ENCODE data around the gene VILL.
"Not testable (repeated sequence)": the region's sequence is repeated elsewhere in the genome, so short reads cannot be mapped to it uniquely, and the experiment has no call there.

VILL gene

DNA sequence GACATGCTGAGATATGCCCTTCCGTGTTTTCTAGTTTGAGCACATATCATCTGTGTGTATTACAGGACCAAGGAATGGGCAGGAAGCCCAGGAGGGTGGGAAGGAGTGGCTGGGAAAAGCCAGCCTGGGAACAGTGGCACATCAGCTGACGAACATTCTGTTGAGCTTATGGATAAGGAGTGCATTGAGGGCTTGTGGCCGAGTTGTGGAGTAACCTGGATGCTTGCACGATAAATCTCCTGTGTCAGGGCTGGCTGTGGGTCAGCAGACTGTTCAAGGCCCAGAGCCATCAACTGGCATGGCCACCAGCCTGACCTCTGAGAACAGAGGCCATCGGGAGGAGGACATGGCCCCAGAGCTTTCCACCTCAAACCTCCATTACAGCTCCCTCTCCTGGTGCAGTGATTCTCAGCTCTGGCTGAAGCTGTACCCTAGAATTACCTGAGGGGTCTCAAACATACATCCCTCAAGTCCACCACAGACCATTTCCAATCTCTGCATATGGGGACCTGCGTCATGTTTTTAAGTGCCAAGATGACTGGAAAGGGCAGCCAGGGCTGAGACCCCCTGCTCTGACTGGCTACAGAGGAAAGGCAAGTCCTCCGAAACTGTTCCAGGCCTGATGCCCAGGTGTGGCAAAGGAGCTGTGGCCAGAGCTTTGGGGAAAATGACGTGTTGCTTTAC is 4.8 kb upstream of the VILL start:
- DNase-seq (ENCODE audit: extremely low read depth in 1 of 2, low read depth in 1 of 2), result no peak

DNA sequence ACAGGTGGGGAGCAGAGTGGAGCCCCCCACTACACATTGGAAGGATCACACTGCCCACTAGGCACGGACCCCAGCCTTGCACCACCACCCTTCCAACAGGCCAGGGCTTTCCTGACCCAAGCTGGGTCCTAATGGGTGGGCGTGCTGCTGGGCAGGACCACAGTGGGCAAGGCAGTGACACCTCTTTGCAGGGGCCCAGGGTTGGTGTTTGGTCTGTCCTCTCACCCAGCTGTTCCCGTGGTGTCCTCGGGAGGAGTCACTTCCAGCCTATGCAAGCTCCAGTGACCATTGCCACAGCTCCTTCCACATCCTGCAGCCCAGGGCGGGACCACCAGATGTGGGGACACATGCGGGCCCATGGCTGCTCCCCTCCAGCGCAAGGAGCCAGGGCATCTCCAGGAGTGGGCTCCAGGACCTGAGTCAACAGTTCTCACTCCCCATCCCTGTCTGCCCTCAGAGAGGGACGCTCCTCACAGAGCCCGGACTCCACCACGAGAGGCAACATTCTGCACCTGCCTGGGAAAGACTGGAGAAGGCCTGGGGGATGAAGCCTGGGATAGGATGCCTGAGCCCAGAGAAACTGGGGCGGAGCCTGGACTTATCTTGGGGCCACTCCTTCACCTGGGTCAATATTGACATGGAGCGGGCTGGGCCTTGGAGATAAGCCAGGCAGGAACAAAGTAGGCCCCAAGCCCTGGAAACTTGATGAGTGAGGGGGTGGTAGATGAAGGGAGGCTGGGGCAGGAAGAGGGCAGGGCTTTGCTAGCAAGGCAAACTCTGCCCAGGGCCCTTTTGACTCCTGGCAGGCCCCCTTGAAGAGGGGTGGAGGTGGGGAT is 3.9 kb upstream of the VILL start:
- no peak for DNase-seq (ENCODE audit: extremely low read depth in 1 of 2, low read depth in 1 of 2)

GRCh38 chr3:37987315-37987697 is 3.3 kb upstream of the VILL start:
- no peak for DNase-seq (ENCODE audit: extremely low read depth in 1 of 2, low read depth in 1 of 2)

- DNase-seq (ENCODE audit: extremely low read depth in 1 of 2, low read depth in 1 of 2), result no peak
These were observed 2.8 kb upstream of the VILL start for GRCh38 chr3:37987751-37988179.

DNA sequence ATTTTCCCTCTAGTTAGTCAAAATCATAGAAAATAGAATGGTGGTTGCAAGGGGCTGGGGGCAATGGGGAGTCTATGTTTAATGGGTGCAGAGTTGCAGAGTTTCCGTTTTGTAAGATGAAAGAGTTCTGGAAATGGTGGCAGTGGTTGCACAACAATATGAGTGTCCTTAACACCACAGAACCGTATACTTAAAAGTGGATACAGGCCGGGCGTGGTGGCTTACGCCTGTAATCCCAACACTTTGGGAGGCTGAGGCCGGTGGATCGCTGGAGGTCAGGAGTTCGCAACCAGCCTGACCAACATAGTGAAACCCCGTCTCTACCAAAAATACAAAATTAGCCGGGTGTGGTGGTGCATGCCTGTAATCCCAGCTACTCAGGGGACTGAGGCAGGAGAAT is 2.2 kb upstream of the VILL start:
- DNase-seq (ENCODE audit: extremely low read depth in 1 of 2, low read depth in 1 of 2), result not testable (repeated sequence)

GRCh38 chr3:37988931-37989525 is 1.6 kb upstream of the VILL start:
- no peak for DNase-seq (ENCODE audit: extremely low read depth in 1 of 2, low read depth in 1 of 2)

DNA sequence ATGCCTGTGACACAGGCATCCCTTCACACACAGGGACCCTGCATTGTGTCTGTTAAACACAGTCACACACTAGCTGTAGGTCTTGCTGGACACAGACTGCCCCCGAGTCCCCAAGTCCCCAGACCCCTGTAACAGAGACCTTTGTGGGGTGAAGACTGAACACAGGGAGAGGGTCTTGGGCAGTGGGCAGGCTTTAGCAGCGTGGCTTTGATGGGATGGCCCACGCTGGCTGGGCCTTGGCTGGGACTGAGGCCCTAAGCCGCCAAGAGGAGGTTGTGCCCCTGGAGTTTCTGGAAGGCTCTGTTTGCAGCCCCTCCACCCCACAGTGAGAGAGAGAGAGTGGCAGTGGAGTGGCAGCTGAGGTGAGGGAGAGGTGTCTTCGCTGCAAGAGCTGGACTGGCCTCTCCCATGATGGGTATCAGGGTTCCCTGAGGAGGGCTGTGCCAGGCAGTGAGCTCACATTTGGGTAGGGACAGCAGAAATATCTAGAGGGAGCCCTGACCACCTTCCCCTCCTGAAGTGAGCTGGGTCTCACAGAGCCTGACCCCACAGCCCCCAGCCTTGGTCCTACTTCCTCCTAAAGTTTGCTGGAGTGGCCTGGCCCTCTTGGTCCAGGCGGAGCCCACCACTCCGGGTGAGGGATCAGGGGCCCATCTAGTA is 635 bp upstream of the VILL start:
- no peak for DNase-seq (ENCODE audit: extremely low read depth in 1 of 2, low read depth in 1 of 2)

- no peak for DNase-seq (ENCODE audit: extremely low read depth in 1 of 2, low read depth in 1 of 2)
These were observed 523 bp downstream of the VILL start for GRCh38 chr3:37991109-37991508.

DNA sequence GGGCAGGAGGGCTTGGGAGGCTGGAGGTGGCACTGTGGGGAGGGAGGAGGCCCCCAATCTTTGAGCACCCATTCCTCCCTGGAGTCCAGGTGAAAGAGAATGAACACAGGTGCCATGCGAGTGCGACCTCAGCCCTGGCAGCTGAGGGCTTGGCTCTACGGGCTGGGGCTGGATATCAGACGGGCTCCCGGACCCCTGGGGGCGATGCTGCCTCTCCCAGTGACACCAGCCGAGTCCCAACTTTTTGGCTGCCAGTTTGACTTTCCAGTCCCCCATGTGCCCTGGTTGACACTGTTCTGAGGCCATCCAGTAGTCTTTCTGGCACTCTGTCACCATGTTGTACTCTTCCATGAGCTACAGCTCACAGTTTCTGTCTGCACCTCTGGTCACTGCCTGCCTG is 1.2 kb downstream of the VILL start:
- no peak for DNase-seq (ENCODE audit: extremely low read depth in 1 of 2, low read depth in 1 of 2)

DNA sequence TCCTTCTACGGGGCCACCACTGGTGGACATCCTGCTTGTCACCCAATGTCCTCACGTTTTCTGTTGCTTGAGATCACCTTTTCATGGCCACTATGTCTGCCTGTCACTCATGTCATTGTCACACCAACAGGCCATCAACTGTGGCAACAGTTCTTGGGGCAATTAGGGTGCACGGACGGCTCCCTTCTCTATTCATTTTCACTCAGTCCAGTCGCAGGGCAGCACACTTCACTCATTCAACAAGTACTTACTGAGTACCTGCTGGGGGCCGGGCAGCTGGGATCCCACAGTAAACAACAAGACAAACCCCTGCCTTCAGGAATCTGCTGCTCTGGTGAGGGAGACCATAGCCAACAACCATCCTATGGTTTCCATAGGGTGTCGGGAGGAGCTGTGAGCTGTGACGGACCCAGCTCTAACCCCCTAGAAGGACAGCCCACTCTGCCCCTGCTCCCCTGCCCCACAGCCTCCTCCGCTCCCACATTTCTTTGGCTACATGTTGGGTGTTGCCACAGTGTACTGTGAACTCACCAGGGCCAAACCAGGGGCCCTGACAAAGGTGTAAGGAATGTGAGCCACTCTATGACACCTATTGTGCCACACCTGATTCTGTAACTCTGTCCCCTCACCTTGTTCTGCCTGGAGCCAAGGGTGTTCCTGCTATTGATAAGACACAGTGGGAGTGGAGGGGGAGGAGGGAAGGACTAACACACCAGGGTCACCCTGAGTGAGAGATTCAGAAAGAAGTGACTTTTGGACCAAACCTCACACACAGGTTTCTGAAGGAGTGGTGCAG is 1.9 kb downstream of the VILL start:
- DNase-seq (ENCODE audit: extremely low read depth in 1 of 2, low read depth in 1 of 2), result no peak

- DNase-seq (ENCODE audit: extremely low read depth in 1 of 2, low read depth in 1 of 2), result no peak
These were observed 2.5 kb downstream of the VILL start for GRCh38 chr3:37993067-37993455.

DNA sequence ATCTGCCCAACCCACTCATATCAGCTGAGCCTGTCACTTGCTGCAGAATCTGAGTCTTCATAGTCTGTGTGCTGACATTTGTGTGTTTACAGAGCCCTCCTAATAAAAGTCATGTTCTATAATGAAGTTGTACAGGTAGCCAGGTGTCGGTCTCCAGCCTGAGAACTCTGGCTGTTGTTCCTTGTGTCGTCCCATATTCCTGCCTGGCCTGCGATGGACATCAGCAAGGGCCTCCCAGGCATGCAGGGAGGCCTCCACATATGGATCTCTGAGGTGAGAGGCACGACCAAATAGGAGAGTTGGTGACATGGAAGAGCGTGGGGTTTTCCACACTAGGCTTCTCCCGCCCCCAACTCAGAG is 2.9 kb downstream of the VILL start:
- DNase-seq (ENCODE audit: extremely low read depth in 1 of 2, low read depth in 1 of 2), result no peak

DNA sequence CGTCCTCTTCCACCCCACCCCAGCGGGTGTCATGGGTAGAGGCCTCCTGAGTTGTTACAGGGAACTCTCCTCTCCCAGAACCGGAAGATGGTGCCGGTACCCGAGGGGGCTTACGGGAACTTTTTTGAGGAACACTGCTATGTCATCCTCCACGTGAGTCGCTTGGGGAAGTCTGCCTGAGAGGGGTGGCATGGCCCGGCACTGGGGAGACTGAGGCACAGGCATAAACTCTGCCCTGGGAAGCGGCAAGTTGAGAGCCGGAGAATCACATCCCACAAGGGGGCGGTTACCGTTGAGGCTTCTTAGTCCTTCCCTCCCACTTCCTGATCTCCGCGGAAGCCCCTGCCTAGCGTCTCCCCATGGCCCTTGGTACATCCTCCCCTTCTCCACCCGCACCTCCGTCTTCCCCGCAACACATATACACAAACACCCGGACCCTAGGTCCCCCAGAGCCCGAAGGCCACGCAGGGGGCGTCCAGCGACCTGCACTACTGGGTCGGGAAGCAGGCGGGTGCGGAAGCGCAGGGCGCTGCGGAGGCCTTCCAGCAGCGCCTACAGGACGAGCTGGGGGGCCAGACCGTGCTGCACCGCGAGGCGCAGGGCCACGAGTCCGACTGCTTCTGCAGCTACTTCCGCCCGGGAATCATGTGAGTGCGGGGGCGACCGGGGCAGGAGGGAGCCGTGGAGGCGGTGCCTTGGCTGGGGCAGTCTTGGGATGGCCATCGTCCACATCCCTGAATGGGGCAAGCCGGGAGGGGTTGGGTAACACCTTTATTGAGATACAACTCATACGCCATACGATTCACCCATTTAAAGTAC is 3.4 kb downstream of the VILL start:
- peak; percentile 49 to 65 for DNase-seq (ENCODE audit: extremely low read depth in 1 of 2, low read depth in 1 of 2)

DNA sequence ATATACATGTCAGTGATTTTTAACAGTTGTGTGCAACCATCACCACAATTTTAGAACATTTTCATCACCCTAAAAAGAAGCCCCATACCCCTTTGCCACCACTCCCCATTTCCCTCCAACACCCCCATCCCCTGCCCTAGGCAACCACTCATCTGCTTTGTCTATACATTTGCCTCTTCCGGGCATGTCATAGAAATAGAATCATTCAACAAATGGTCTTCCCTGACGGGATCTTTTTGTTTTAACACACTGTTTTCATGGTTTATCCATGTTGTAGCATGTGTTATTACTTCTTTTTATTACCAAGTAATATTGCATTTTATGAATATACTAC is 4.0 kb downstream of the VILL start:
- no peak for DNase-seq (ENCODE audit: extremely low read depth in 1 of 2, low read depth in 1 of 2)

GRCh38 chr3:37995652-37996641 is 5.4 kb downstream of the VILL start:
- DNase-seq (ENCODE audit: extremely low read depth in 1 of 2, low read depth in 1 of 2), result no peak

DNA sequence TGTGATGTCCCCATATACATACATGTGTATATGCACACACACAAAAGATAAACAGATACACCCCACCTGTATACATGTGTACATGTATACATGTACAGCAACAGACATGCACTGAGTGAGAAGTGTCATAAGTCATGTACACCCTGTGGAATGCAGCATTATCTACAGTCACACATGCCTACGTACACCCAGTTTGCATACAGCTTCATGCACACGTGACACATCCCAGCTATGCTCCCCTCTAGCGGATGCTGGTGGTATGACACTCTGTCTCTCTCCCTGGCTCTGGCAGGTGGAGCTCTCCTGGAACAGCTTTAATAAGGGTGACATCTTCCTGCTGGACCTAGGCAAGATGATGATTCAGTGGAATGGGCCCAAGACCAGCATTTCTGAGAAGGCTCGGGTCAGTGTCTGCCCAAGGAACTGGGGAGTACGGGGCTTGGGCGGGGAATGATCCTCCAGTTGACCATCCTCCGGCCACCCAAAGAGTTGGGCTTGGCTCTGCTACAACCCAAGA is 6.3 kb downstream of the VILL start:
- DNase-seq (ENCODE audit: extremely low read depth in 1 of 2, low read depth in 1 of 2), result peak; percentile 49 to 66

- DNase-seq (ENCODE audit: extremely low read depth in 1 of 2, low read depth in 1 of 2), result no peak
These were observed 6.8 kb downstream of the VILL start for GRCh38 chr3:37997342-37997741.

DNA sequence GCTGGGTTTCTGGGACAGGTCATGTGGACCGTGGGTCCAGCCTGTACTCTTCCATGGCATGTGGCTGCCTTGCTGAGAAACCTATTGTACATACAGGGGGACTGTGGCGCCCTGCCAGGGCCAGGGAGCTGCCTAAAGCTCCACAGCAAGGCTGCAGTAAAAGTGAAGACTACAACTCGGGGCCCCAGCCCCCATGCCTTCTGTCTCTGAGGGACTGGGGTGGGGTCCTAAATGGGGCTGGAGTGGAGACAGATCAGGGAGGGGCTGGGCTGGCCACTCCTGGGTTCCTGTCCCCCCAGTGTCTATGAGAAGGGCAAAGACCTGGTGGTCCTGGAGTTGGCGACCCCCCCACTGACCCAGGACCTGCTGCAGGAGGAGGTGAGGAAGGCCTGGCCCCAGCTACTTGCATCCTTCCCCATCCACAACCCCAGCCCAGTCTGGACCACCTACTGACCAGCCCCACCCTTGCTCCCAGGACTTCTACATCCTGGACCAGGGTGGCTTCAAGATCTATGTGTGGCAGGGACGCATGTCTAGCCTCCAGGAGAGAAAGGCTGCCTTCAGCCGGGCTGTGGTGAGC is 7.3 kb downstream of the VILL start:
- DNase-seq (ENCODE audit: extremely low read depth in 1 of 2, low read depth in 1 of 2), result no peak
